IPS-NIHi7 (cell line): ENCODE data around the gene NBPF6.
"Not testable (repeated sequence)": the region's sequence is repeated elsewhere in the genome, so short reads cannot be mapped to it uniquely, and the experiment has no call there.

Source experiments
- DNase-seq: peaks from one replicate; pipeline ENCODE4 v3.0.0; 2012; ENCODE audit warnings: mixed read lengths; ENCODE audit errors: extremely low spot score

Gene NBPF6, protein sequence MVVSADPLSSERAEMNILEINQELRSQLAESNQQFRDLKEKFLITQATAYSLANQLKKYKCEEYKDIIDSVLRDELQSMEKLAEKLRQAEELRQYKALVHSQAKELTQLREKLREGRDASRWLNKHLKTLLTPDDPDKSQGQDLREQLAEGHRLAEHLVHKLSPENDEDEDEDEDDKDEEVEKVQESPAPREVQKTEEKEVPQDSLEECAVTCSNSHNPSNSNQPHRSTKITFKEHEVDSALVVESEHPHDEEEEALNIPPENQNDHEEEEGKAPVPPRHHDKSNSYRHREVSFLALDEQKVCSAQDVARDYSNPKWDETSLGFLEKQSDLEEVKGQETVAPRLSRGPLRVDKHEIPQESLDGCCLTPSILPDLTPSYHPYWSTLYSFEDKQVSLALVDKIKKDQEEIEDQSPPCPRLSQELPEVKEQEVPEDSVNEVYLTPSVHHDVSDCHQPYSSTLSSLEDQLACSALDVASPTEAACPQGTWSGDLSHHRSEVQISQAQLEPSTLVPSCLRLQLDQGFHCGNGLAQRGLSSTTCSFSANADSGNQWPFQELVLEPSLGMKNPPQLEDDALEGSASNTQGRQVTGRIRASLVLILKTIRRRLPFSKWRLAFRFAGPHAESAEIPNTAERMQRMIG

DNA sequence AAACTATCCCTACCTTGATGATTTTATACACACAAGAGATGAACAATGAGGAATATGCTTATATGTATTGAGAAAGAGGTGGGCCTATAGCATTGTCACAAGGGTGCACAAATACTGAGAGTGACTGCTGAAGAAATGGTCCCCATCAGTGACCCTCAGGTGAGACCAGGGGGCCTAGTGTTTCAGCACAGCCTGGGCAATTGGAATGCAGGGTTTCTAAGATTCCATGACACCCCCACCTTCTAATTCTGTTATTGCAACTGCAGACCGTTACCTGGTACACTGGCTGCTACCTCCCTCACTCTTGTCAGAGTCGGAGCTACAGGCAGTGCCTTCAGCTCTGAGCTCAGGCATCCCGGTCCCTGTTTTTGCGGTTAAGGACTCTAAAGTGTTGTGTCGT, at the start of gene NBPF6:
NBPF6 (plus strand) TSS at position 301 of the 400 bp plus-strand sequence. CDS start 259 bp downstream, outside the sequence.
- DNase-seq = not testable (repeated sequence)

DNA sequence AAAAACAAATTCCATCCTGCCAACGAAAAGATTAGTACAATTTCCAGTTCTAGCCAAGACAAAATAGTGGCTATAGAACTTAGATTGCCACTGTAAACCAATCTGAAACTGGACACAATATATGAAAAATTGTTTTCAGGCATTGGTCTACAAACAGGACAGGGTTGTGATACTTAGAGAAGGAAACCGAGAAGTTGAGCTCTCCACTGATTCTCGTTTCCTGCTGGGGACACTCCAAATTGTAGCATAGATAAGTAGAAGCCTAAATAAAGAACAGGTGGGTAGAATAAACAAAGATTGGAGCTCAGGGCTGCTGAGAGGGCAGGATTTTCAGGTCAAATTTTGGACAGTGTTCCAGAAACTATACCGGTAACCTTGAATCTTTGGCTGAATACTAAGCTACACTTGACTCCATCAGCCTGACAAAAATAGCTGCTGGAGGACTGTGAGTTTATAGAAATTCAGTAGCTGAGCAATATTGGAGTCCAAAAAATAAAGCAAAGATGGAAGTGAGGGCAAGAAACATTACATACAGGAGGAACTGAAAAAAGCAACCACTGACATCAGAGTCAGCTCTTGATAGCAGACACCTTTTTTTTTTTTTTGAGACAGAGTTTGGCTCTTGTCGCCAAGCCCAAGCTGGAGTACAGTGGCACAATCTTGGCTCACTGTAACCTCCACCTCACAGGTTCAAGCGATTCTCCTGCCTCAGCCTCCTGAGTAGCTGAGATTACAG, 38.9 kb upstream of the NBPF6 start:
- DNase-seq = not testable (repeated sequence)

DNA sequence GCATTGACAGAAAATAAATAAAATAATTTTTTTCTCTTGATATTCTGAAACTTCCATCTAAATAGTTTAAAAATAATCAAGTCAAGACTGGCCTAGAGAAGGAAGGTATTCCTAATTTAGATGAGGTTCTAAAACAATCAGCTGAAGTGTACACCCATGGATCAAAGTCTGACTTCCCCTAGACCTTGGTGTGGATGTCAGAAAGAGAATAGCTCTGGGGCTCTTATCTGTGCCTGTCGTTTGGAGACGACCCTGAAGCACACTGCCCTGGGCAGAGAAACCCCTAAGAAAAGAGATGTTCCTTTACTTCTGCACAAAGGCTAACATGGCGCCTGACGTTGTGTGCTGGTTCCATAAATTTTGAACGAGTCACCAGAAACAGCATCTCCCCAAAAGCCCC, 30.0 kb upstream of the NBPF6 start:
- not testable (repeated sequence) for DNase-seq

DNA sequence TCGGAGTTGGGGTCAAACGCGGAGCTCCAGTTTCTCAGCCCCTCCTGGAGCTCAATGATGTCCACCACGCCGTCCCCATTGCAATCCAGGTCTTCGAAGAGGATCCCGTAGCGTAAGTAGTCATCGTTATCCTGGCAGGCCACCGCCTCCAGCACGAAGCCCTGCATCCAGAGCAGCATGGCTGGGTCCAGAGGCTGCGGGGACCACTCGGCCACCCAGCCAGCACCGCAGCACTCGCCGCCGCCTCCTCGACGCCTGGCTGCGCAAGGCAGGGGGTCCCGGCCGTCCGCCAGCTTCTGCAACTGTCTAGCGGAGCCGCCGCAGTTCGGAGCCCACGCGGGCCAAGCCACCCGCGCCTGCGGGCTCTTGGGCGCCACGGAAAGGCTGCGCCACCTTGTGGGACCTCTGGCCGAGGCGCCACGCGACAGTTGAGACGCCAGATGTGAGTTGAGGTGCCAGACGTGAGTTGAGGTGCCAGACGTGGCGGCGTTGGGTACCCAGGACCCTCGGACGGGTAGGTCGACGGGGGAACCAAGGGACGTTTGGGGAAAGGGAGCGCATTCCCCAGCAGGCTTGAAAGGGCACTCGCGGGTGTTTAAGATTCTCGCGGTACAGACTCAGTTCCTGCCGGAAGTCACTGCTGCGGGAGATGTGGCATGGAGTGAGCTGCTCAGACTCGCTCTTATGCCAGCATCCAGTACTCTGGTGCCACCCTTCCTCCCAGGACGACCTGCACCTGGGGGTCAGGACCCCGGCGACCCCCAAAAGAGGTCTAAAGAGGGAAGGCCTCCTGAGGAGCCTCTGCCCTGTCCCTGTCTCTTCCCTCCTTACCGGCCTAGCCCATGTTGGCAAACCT, 28.9 kb upstream of the NBPF6 start:
- not testable (repeated sequence) for DNase-seq

DNA sequence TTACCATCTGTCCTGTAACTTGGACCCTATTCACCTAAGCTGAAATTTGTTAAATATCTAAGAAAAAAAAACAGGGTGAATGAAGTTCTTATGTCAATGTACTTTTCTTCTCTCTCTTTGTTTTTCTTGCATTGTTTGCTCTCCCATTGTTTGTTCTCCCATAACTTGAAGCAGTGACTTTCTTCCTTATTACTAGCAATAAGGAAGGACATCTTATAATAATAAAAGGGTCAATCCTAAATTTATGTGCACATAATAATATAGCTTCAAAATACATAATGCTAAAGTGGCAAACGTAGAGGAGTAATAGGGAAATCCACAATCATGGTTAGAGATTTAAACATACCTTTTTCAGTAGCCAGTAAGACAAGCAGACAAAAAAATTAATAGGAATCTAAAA, 23.3 kb upstream of the NBPF6 start:
- DNase-seq = not testable (repeated sequence)

DNA sequence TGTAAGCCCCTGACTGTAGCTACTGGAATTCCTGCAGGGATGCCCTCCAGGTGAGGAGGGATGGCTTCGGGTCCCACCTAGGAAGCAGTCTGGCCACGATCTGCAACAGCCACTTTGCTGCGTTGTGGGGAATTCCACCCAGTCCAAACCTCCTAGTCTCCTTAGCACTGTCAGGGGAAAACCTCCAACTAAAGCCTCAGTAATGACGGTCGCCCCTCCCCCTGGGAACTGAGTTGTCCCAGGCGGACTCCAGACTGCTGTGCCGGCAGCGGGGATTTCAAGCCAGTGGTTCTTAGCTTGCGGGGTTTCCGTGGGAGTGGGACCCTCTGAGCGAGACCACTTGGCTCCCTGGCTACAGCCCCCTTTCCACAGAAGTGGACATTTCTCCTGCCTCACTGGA, 18.1 kb upstream of the NBPF6 start:
- DNase-seq = not testable (repeated sequence)

DNA sequence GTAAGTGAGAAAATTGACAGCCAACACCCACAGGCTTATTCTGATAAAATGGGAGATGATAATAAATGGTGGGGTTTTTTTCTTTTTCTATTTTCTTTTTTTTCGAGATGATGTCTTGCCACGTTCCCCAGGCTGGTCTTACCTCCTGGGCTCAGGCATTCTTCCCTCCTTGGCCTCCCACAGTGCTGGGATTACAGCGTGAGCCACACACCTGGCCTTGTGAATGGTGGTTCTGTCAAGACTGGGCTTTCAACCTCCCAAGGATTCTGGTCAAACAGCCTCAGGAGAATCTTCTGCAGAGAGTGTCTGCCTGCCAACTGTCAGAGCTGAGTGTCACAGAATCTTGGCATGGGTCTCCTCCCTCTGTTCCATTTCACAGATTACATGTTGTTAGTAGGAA, 16.7 kb upstream of the NBPF6 start:
- not testable (repeated sequence) for DNase-seq

DNA sequence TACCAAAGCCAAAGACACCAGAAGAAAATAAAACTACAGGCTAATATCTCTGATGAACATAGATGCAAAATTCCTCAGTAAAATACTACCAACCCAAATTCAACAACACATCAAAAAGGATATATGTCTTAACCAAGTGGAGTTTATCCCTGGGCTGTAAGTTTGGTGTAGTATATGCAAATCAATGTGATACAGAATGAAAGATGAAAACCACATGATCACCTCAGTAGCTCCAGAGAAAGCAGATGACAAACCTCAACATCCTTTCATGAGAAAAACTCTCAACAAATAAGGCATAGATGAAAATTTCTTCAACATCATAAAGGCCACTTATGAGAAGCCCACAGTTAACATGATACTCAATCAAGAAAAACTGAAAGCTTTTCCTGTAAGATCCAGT, 11.6 kb upstream of the NBPF6 start:
- DNase-seq = not testable (repeated sequence)

DNA sequence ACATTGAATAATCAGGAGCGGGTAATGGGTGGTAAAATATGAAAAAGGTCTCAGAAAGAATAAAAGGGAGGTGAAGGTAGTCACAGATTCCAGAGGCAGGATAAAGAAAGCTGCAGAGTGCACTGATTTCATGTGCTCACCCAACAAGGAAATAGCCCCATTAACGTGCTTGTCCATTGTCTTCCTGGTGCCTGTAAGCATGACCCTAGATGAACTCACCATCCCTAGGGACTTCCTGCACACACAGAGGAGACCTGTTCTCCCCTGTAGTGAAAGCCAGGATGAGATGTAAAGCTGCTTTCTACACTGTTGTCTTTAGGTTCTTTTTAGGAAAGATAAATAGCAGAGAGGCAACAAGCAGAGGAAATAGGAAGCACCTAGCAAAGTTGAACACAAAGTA, 4.4 kb downstream of the NBPF6 start:
- not testable (repeated sequence) for DNase-seq

DNA sequence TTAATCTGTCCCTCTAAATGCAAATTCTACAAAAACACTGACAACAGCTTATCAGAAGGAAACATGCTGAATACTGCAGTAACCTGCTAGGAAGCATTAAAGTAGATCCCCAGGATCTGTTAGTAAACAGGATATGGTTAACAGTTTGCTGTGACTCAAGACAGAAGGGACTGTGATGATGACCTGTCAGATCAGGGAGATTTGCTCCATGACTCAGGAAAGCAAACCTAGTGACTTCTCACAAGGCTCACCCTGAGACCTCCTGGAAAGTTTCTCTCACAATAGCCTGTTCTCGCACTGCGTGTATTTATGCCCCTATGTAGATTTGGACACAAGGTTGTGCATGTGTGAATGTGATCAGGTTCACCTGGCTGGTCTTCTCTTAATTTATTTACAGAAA, 8.5 kb downstream of the NBPF6 start:
- DNase-seq = not testable (repeated sequence)

DNA sequence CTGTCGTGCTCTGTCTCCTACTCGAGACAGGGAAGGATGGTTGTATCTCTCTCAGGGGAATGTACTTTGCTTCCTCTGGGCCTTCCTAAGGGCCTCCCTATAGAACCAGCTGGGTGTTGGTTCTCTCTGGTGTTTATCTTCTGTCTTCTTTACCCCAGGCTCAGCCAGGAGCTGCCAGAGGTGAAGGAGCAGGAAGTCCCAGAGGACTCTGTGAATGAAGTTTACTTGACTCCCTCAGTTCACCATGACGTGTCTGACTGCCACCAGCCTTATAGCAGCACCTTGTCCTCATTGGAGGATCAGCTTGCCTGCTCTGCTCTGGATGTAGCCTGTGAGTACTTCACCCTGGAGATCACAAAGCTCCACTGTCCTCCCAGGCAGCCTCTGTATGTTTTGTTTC, 11.6 kb downstream of the NBPF6 start:
- DNase-seq = not testable (repeated sequence)

DNA sequence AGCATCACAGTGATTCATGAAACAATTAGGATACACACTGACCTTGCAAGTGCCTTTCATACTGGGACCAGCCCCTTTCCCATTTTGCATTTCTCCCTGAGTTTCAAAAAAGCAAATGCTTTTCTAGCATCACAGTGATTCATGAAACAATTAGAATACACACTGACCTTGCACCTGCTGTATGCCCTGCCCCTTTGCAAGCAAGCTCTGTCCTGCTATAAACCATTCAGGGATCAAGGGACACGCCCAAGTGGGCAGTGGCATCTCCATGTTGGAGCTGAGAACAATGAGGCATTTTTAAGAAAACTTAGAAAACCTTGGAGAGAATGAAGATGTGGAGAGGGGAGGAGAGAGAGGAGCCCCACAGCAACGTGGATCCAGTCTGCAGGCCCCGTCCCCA, 13.8 kb downstream of the NBPF6 start:
- not testable (repeated sequence) for DNase-seq

DNA sequence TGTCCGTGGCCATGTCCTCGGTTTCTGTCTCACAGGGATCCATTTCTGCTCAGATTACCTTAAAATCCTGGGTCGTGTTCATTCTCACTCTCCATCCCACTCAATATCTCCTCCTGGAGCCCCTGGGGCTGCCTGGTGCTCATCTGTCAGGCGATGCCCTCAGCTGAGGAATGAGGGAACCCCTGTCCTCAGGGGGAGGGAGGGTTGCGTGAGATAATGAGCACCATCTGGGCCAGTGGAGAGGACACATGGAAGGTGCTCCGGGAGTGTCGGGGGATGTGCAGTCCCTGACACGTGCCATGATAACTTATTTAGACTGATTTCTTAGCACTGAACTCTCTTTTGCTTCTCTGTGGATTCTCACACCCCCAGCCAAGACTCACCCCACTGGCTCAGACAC, 16.0 kb downstream of the NBPF6 start:
- not testable (repeated sequence) for DNase-seq

DNA sequence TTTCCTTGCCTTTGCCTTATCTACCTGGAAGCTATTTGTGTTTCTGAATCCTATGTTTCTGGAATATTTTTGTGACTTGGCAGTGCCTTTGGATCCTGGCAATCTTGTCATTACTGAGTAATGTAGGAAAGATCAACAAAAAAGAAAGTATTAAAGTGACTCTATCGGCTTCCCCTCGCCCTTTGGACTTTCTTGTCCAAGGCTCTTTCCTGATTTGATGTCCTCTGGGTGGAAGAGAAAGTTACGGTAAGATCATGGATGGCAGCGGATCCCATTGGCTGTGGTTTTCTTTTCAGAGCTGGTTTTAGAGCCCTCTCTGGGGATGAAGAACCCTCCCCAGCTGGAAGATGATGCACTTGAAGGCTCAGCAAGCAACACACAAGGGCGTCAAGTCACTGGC, 17.0 kb downstream of the NBPF6 start:
- not testable (repeated sequence) for DNase-seq

DNA sequence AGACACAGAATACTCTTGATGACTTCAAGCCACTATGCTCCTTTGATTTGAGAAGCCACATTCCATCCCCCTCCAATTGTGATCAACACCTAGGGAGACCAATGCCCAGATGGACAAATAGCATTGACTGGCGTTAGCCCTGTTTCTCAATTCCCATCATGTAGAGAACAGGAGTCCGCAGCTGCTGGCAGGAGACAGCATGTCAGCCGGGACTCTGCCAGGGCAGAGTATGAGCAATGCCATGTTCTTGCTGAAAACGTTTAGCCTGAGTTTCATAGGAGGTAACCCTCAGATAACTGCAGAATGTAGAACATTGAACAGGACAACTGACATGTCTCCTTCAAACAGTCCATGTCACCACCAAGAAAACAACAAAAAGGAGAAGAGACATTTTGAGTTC, 20.6 kb downstream of the NBPF6 start:
- DNase-seq = not testable (repeated sequence)

DNA sequence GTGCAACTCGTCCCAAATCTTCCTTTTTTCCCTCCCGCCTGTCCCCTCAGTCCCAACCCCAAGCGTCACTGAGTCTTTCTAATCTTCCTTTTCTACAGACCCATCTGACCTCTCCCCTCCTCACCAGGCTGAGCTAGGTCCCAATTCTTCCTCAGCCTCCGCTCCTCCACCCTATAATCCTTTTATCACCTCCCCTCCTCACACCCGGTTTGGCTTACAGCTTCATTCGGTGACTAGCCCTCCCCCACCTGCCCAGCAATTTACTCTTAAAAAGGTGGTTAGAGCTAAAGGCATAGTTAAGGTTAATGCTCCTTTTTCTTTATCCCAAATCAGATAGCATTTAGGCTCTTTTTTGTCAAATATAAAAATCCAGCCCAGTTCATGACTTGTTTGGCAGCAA, 24.4 kb downstream of the NBPF6 start:
- DNase-seq = not testable (repeated sequence)

DNA sequence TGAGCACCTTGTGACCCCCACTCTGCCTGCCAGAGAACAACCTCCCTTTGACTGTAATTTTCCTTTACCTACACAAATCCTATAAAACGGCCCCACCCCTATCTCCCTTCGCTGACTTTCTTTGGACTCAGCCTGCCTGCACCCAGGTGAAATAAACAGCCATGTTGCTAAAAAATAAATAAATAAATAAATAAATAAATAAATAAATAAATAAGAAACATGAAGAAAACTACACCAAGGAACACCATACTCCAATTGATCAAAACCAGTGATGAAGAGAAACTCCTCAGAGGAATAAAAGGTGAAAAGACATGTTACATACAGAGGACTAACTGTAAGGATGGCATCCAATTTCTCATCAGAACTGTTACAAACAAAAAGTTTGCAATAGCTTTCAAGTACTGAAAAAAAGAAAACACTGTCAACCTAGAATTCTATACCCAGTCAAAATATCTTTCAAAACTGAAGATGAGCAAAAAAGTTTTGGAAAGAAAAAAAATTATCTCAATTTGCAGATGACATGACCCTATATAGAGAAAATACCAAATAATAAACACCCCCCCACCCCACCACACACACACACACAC, 28.4 kb downstream of the NBPF6 start:
- DNase-seq = no peak

DNA sequence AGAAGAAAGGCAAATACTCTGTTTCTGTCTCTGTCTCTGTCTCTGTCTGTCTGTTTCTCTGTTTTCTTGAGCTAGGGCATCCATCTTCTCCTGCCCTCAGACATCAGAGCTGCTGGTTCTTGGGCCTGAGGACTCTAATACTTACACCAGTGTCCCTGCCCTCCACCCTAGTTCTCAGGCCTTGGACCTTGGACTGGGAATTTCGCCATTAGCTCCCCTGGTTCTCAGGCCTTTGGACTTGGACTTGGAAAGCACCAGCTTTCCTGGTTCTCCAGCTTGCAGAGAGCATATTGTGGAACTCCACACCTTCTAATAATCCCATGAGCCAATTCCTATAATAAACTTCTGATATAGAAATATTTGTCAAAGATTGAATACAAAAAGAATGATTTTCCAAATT, 32.6 kb downstream of the NBPF6 start:
- no peak for DNase-seq

DNA sequence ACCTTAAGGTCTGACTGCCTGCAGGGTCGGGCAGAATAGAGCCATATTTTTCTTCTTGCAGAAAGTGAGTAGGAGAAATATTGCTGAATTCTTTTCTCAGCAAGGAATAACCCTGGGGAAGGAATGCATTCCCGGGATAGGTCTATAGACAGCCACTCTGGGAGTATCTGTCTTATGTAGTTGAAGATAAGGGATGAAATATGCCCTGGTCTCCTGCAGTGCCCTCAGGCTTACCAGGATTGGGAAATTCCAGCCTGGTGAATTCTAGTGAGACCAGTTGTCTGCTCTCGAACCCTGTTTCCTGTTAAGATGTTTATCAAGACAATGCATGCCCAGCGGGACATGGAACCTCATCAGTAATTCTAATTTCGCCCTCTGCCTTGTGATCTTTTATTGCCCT, 35.8 kb downstream of the NBPF6 start:
- not testable (repeated sequence) for DNase-seq

DNA sequence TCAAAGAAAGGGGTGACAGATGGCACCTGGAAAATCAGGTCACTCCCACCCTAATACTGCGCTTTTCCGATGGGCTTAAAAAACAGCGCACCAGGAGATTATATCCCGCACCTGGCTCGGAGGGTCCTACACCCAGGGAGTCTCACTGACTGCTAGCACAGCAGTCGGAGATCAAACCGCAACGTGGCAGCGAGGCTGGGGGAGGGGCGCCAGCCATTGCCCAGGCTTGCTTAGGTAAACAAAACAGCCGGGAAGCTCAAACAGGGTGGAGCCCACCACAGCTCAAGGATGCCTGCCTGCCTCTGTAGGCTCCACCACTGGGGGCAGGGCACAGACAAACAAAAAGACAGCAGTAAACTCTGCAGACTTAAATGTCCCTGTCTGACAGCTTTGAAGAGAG, 36.6 kb downstream of the NBPF6 start:
- not testable (repeated sequence) for DNase-seq

DNA sequence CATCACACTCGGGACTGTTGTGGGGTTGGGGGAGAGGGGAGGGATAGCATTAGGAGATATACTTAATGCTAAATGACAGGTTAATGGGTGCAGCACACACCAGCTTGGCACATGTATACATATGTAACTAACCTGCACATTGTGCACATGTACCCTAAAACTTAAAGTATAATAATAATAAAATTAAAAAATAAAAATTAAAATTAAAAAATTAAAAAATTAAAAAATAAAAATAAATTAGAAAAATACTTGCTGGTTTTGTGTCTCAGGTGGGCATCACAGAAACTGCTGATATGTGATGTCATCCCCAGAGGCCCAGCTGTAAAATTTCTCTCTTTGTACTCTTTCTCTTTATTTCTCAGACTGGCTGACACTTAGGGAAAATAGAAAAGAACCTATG, 44.9 kb downstream of the NBPF6 start:
- DNase-seq = not testable (repeated sequence)
